Measurements from ENCODE around the gene ALKBH6. TPM values are rescaled to one million over a fixed set of nuclear protein-coding genes. Genes with fewer than 3 reads are reported as not detected.
A peak's percentile ranks its signal among the peaks of the same experiment; 100 is the strongest.

Gene ALKBH6
- total RNA-seq, 1 donor from 2014 or later, result 8.6 TPM

DNA sequence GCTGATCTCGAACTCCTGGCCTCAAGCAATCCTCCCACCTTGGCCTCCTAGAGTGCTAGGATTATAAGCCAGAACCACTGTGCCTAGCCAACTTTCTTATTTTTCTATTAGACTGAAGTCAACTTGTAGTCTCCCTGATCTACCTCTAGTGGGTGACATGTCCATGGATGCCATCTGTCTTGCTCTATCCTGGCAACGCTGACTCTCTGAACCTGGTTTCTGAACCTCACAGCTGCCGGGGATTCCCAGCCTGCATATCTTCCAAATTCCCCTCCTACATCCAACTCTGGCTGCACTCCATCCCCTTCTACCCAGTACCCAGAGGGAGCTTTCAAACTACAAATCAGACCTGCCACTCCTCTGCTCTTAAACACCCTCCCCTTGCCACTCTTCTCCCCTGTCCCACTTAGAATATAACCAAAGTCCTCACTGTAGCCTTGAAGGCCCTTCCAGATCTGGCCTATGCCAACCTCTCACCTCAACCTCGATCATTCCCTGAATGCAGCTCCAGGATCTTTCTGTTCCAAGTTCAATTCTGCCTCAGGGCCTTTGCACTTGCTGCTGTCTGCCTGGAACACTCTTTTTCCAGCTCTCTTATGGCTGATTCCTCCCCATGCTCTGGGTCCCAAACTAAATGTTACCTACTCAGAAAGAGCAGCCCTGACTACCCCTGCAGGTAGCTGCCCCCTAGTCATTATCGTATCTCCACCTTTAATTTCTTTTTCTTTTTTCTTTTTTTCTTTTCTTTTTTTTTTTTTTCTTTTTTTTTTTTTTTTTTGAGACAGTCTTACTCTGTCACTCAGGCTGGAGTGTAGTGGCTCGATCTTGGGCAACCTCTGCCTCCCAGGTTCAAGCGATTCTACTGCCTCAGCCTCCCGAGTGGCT lies 16.5 kb upstream of the ALKBH6 start:
- no peak for DNase-seq (ENCODE audit: low read depth, low spot score)

GRCh38 chr19:36028313-36029041 lies 14.5 kb upstream of the ALKBH6 start:
- DNase-seq (ENCODE audit: low read depth, low spot score), result no peak

DNA sequence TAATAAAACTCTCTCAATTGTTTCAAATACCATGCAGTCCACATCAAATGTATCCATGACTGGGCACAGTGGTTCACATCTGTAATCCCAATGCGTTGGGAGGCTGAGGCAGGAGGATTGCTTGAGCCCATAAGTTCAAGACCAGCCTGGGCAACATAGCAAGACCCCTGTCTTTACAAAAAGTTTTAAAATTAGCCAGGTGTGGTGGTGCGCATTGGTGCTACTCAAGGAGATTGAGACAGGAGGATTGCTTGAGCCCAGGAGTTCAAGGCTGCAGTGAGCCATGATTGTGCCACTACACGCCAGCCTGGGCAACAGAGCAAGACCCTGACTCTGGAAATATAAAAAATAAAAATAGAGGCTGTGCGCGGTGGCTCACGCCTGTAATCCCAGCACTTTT lies 13.7 kb upstream of the ALKBH6 start:
- DNase-seq (ENCODE audit: low read depth, low spot score), result no peak

DNA sequence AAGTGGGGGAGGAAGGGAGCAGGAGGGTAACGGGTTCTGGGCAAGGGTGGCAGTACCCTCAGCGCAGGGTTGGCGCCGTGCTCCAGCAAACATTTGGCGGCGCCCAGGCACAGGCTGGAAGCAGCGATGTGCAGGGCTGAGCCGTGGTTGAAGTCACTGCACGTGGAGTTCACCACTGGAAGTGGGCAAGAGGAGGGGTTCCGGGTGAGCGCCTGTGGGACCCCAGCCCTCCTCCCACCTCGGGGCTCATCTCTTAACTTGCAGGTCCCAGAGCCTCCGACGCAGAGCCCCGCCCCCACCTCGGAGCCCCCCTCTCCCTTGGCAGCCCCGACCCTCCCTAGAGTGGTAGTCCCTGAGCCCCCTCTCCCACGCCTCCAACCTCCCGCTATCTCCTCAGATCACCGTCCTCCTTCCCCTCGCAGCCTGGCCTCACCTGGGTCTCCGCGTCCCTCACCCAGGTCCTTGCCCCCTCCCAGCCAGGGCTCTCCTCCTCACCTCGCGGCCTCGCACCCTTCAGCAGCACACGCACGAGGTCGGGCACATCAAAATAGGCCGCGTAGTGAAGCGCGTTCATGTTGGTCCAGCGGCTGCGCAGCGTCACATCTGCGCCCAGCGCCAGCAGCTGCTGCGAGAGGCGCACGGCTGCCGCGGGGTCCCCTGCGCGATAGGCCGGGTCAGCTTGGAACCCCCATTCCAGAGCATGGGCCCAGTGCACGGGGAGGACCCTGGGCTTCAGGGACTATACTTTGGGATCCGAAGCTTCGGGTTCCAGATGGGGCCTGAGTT lies 12.3 kb upstream of the ALKBH6 start:
- no peak for DNase-seq (ENCODE audit: low read depth, low spot score)

GRCh38 chr19:36025541-36025940 lies 11.5 kb upstream of the ALKBH6 start:
- DNase-seq (ENCODE audit: low read depth, low spot score), result no peak

DNA sequence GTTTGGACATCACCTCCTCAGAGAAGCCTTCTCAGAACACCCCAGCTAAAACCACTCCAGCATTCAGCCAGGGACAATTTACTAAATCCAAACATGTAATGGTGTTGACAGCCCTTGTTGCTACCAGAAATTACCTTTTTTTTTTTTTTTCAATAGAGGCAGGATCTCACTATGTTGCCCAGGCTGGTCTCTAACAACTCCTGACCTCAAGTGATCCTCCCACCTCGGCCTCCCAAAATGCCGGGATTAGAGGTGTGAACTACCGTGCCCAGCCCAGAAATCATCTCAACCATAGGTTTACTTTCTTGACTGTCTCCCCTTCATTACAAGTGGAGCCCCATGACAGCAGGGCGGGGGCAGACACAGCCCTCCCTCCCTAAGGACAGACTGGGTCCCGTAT lies 9.4 kb upstream of the ALKBH6 start:
- DNase-seq (ENCODE audit: low read depth, low spot score), result no peak

DNA sequence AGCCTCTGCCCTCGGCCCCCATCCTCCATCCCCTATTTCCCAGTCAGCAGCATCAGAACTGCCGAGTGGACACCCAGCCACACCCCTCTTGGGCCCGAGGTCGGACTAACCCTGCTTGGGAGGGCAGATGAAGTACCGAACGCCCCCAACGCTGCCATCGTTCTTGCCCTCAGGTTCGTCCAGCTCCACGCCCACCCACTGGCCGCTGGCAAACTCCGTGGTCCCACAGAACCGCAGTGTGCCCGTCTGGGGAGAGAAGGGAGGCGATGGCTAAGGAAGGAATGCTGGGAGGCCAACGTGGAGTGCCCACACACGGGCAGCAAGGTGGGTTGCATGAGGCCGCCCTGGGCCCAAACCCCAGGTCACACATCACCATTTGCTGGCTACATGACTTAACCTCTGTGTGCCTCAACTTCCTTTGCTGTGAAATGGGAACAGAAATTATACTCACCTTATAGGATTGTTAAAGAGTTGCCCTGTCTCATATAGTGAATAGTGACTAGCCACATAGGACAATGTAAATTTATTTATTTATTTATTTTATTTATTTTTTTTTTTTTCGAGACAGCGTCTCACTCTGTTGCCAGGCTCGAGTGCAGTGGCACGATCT lies 5.2 kb upstream of the ALKBH6 start:
- no peak for DNase-seq (ENCODE audit: low read depth, low spot score)

DNA sequence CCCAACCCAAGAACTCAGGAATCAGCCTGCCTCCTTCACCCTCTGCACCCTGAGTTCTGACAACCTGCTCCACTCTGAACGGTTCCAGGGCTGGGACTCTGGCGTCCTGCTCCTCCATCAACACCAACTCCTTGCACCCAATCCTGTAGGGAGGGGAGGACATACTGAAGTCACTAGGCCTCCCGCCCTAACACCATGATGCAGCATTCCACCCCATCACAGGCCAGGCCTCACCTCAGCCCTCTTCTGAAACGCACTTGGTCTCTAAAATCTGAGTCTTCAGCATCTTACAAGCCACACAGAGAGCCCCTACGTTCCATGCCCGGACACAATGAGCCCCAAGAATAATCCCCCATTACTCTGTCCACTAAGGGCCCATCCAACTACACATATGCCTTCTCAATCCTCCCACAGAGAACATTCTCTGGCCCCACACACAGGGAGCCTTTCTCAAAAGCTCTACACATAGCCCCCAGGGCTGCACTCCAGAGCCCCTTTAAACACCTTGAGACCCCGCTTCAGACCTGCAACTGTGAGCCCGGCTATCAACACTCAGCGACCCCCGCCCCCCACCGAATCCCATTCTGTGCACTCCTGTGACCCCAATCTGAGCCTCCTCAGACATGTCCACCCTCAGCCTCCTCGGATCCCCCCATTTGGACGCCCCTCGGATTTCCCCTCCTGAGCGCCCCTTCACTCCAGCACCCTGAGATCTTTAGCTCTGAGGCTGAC lies 567 bp downstream of the ALKBH6 start:
- no peak for DNase-seq (ENCODE audit: low read depth, low spot score)

- DNase-seq (ENCODE audit: low read depth, low spot score), result no peak
Measured at GRCh38 chr19:36010402-36010801, 3.6 kb downstream of the ALKBH6 start.

GRCh38 chr19:36009633-36010379 lies 4.2 kb downstream of the ALKBH6 start:
- no peak for DNase-seq (ENCODE audit: low read depth, low spot score)

GRCh38 chr19:36009220-36009619 lies 4.8 kb downstream of the ALKBH6 start:
- no peak for DNase-seq (ENCODE audit: low read depth, low spot score)

- DNase-seq (ENCODE audit: low read depth, low spot score), result no peak
Measured at GRCh38 chr19:36008336-36008978, 5.6 kb downstream of the ALKBH6 start, which contains the start of gene SYNE4. TSS of gene SYNE4 (minus strand) at chr19:36008813. CDS start at chr19:36008681, 132 bp downstream.

DNA sequence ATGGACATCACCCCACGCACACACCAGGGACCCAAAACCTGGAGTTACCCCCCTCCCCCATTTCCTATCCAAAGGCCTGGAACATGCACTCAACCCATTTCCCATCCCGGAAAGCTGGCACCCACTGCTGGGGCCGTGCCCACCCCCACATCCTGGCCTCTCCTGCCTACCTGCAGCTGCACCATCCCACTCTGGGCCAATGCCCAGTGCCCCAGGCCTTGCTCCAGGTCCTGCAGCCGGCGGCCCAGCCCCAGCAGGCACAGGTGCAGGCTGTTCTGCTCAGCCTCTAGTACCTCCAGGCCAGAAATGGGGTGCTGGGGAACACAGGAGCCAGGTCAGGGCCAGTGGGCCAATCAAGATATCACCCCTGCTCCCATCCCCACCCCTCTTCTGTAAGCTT lies 7.1 kb downstream of the ALKBH6 start:
- no peak for DNase-seq (ENCODE audit: low read depth, low spot score)

- DNase-seq (ENCODE audit: low read depth, low spot score), result no peak
Measured at GRCh38 chr19:36003284-36003683, 10.7 kb downstream of the ALKBH6 start.

GRCh38 chr19:36001605-36002004 lies 12.4 kb downstream of the ALKBH6 start:
- no peak for DNase-seq (ENCODE audit: low read depth, low spot score)

DNA sequence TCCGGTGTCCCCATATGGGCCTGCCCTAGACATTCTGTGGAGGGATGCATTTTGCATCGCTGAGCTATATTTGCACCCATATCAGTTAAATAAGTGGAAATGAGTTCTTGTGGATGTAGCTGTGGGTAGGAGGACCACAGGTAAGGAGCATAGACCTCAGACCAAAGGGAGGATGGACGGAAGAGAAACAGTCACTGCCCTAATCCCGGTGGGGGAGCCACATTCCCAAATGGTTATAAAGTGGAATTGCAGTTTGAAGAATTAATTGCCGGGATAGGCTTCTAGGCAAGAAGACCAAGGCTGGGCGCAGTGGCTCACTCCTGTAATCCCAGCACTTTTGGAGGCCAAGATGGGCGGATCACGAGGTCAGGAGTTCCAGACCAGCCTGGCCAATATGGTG lies 17.2 kb downstream of the ALKBH6 start:
- DNase-seq (ENCODE audit: low read depth, low spot score), result no peak

DNA sequence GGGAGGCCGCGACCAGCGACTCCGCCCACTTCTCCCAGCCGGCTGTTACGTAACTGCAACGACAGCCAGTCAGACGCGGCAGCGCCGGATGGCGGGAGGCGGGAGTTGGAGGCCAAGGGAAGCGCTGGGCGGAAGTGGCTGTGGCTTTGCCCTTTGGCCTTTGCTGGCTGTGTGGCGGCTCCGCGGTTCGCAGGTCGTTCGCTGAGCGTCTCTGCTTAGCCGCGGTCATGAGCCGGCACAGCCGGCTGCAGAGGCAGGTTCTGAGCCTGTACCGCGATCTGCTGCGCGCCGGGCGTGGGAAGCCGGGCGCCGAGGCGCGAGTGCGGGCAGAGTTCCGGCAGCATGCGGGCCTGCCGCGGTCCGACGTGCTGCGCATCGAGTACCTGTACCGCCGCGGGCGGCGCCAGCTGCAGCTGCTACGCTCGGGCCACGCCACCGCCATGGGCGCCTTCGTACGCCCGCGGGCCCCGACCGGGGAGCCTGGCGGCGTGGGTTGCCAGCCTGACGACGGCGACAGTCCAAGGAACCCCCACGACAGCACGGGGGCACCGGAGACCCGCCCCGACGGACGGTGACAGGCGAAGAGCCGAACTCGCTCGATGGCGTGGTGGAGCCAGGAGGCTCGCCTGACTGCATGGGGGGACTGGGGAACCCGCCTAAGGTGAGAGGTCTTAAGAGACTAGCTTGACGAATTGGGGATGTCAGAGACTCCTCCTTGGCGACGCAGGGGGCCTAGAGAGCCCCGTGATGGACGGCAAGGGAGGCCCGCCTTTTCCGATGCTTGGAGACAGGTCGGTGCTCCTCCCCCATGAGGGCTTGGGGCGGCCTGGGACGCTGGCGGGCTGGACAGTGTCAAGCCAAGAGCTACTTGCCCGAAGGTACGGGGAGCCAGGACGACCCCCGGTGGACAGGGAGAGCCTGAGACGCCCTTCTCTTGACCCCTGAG lies 18.7 kb downstream of the ALKBH6 start, which contains the start of gene SDHAF1:
TSS of gene SDHAF1 (plus strand) at position 141 of the 946 bp plus-strand sequence. CDS start at position 228, 87 bp downstream.
- DNase-seq (ENCODE audit: low read depth, low spot score), result peak; percentile 75

GRCh38 chr19:35993923-35994598 lies 20.0 kb downstream of the ALKBH6 start:
- DNase-seq (ENCODE audit: low read depth, low spot score), result no peak

All from pulmonary artery endothelial cell (primary cell).